ENCODE data around the gene KCNJ6. TPM values are rescaled to one million over a fixed set of nuclear protein-coding genes. Genes with fewer than 3 reads are reported as not detected.

Gene KCNJ6
- total RNA-seq, 1 experiment from 2014 or later, result 1.2 TPM

GRCh38 chr21:37562920-37563640 is 353.2 kb downstream of the KCNJ6 start:
- no peak overlapping the region for H3K4ac ChIP-seq (ENCODE audit: low read depth, low read length)
- no peak overlapping the region for H2BK20ac ChIP-seq (ENCODE audit: low read depth, low read length, poor library complexity, severe bottlenecking)
- H4K8ac ChIP-seq (replicated peaks; ENCODE audit: insufficient read length, low read depth, low read length), result no peak overlapping the region
- peaks cover 4% of the 10 kb centered on the region; the same call in 1 of the 2 replicates for H3K4me1 ChIP-seq (ENCODE audit: insufficient read depth, low read length)
- no peak overlapping the region for H2AFZ ChIP-seq (ENCODE audit: low read length)
- H3K4me1 Mint-ChIP-seq, result peaks cover 14 to 21% of the 10 kb centered on the region in 2 experiments
- H4K20me1 ChIP-seq (ENCODE audit: control insufficient read depth, insufficient read depth, insufficient read length), result no peaks in the 10 kb centered on the region
- H3K4me2 ChIP-seq (ENCODE audit: insufficient read depth, insufficient read length, low read length), result no peak overlapping the region
- whole genome bisulfite sequencing (ENCODE audit: extremely low coverage, insufficient read length, low lambda C conversion rate), result no CpG with 5 or more reads among the region's 22 CpGs
- peak overlapping the region in 1 of 3 experiments; percentile 78; a peak in 1 of 7 replicates for H3K27ac Mint-ChIP-seq
- H3K36me3 Mint-ChIP-seq (ENCODE audit: insufficient read depth in 1 of 3, low read depth in 3 of 3), result no peaks in the 10 kb centered on the region
- no peaks in the 10 kb centered on the region for H3K9me3 ChIP-seq (ENCODE audit: control insufficient read depth, low read depth, low read length)
- H4K91ac ChIP-seq (ENCODE audit: insufficient read length, low read depth, low read length), result no peak overlapping the region
- TF ChIP-seq, protein P1, sequence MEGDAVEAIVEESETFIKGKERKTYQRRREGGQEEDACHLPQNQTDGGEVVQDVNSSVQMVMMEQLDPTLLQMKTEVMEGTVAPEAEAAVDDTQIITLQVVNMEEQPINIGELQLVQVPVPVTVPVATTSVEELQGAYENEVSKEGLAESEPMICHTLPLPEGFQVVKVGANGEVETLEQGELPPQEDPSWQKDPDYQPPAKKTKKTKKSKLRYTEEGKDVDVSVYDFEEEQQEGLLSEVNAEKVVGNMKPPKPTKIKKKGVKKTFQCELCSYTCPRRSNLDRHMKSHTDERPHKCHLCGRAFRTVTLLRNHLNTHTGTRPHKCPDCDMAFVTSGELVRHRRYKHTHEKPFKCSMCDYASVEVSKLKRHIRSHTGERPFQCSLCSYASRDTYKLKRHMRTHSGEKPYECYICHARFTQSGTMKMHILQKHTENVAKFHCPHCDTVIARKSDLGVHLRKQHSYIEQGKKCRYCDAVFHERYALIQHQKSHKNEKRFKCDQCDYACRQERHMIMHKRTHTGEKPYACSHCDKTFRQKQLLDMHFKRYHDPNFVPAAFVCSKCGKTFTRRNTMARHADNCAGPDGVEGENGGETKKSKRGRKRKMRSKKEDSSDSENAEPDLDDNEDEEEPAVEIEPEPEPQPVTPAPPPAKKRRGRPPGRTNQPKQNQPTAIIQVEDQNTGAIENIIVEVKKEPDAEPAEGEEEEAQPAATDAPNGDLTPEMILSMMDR (conservative IDR thresholded peaks at IDR 0.05), result no peak
- H3K27ac ChIP-seq (ENCODE audit: insufficient read length, low read depth, low read length), result no peak overlapping the region
- no peak overlapping the region for H3K18ac ChIP-seq (ENCODE audit: insufficient read length, low read depth, low read length)
- H3K27me3 ChIP-seq (ENCODE audit: insufficient read depth, low read length), result no peaks in the 10 kb centered on the region
- no peak overlapping the region for H2AK5ac ChIP-seq (ENCODE audit: insufficient read length, low read length)
- no peak for DNase-seq
- peaks cover 3% of the 10 kb centered on the region for H3K23me2 ChIP-seq (ENCODE audit: insufficient read length, low read depth, low read length, poor library complexity, severe bottlenecking)
- no peaks in the 10 kb centered on the region for H3K79me2 ChIP-seq (ENCODE audit: insufficient read depth, low read length)
- no peak overlapping the region for H2BK15ac ChIP-seq (ENCODE audit: low read depth, low read length)
- no peak overlapping the region for H2BK120ac ChIP-seq (ENCODE audit: low read depth, low read length, poor library complexity, severe bottlenecking)
- no peaks in the 10 kb centered on the region for H3K79me1 ChIP-seq (ENCODE audit: insufficient read depth, low read depth, low read length, poor library complexity, severe bottlenecking)
- H2BK12ac ChIP-seq (ENCODE audit: insufficient read length, low read depth, low read length), result no peak overlapping the region
- H3K14ac ChIP-seq (ENCODE audit: insufficient read depth, low read length), result no peak overlapping the region; the same call in 1 of the 2 replicates
- H3K9me3 Mint-ChIP-seq, result no peaks in the 10 kb centered on the region; a peak in 1 of 5 replicates
- no peak overlapping the region for H3K56ac ChIP-seq (ENCODE audit: insufficient read length, low read depth, low read length)
- peaks cover 15% of the 10 kb centered on the region for H3K27me3 Mint-ChIP-seq (ENCODE audit: low read depth)
- H3T11ph ChIP-seq (ENCODE audit: low read length), result no peak overlapping the region
- H3K4me3 Mint-ChIP-seq, result peak overlapping the region in 1 of 2 experiments; percentile 39; a peak in 2 of 5 replicates
- H2BK5ac ChIP-seq (ENCODE audit: insufficient read length, low read length), result no peak overlapping the region
- no peak overlapping the region for H3K23ac ChIP-seq (ENCODE audit: insufficient read length, low read depth, low read length)
- H4K5ac ChIP-seq (ENCODE audit: insufficient read length, low read depth, low read length), result no peak overlapping the region
- no peak overlapping the region for H3K9ac ChIP-seq (ENCODE audit: extremely low read depth, insufficient read length, low read length)

Measured in H9 (cell line).